AG20443 (cell line): ENCODE results near the gene AHNAK.

Source experiments
- DNase-seq: peaks from one replicate; pipeline ENCODE4 v3.0.0; 2012; ENCODE audit warnings: low spot score, mixed read lengths

Gene AHNAK

DNA sequence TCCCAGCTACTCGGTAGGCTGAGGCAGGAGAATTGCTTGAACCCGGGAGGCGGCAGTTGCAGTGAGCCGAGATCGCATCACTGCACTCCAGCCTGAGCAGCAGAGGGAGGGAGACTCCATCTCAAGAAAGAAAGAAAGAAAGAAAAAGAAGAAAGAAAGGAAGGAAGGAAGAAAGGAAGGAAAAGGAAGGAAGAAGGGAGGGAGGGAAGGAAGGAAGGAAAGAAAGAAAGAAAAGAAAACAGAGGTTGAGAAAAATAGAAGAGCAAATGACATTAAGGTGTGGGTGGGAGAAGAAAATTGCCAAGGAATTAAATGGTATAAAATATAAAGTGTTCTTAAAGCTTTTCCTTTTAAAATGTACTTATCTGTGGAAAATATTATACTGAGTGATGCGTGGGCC is 49.9 kb downstream of the AHNAK start:
- DNase-seq = no peak

DNA sequence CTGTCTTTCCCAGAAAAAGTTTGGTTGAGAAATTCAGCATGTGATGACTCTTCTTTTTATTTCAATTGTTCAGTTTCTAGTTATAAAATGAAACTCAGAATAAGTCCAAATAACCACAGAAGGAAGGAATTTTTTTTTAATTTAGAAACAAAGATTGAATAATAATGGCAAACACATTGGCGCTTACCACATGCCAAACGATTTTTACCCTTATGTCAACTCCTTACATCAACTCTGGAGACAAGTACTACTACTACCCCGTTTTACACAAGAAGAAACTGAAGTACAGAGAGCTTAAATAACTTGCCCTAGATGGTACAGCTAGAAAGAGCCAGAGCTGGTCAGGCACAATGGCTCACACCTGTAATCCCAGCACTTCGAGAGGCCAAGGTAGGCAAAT is 52.4 kb downstream of the AHNAK start:
- no peak for DNase-seq

- DNase-seq = no peak
These were observed 52.8 kb downstream of the AHNAK start for GRCh38 chr11:62493801-62494200.

DNA sequence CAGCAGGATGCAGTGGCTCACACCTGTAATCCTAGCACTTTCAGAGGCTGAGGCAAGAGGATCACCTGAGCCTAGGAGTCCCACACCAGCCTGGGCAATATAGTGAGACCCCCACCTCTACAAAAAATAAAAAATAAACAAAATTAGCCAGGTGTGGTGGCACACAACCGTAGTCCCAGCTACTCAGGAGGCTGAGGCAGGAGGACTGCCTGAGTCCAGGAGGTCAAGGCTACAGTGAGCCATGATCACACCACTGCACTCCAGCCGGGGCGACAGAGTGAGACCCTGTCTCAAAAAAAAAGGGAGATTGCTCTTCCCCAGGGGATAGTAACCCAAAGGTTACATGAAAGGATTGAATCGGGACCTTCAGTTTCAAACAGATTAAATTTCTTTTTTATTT is 54.0 kb downstream of the AHNAK start:
- DNase-seq = no peak

GRCh38 chr11:62491571-62492329 is 54.9 kb downstream of the AHNAK start:
- DNase-seq = no peak

GRCh38 chr11:62489204-62489603 is 57.4 kb downstream of the AHNAK start:
- peak; percentile 51 for DNase-seq

DNA sequence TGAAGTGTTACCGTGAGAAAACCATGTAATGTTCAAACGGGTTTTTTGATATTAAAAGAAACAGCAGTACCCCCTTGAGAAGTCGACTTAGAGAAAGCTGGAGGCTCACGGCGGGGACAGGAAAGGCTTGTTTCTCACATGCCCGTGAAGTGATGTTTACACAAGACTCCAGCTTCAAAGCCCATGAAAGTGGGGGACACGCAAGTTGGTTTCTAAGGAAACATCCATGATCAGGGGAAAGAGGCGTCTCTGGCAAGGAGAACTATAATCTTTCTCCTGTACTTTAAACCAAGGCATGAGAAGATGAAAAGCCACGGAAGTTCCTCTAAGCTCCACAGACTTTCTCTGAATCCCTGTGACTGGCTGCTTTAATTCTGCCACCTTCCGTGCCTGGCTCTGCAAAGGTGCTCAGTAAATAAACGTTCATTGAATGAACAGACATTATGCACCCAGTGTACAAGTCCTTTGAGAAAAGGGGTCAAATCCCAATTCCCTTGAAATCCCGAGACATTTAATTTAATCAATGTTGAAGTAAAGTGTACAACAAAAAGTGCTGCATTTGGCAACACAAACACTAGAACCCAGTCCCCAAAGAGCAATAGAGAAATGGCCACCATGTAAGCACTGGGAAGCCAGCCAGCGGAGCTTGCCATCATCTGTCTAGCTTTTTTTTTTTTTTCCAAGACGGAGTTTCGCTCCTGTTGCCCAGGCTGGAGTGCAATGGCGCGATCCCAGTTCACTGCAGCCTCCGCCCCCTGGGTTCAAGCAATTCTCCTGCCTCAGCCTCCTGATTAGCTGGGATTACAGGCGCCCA is 58.7 kb downstream of the AHNAK start:
- no peak for DNase-seq

- no peak for DNase-seq
These were observed 59.5 kb downstream of the AHNAK start for GRCh38 chr11:62487136-62487535.

- no peak for DNase-seq
These were observed 62.3 kb downstream of the AHNAK start for GRCh38 chr11:62484352-62484751.

GRCh38 chr11:62482753-62483152 is 63.9 kb downstream of the AHNAK start:
- no peak for DNase-seq

GRCh38 chr11:62479631-62480201 is 66.9 kb downstream of the AHNAK start:
- peak; percentile 50 for DNase-seq

DNA sequence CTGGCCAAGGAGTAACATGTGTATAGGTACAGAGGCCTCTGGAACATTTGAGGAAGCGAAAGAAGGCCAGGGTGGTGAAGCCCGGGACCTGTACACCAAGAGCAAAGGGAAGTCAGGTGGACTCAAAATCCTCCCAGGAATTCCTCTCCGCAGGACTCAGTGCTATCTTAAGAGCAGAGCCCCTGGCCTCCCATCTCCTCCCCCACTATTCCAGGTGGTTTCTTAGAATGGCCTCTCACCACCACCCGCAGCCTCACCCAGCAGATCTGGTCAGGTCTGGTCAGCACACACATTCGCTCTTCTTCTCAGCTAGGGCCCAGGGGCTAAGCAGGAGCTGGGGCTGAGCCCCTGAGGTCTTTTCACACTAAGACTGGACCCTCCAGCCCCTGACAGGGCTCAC is 68.7 kb downstream of the AHNAK start:
- DNase-seq = no peak

DNA sequence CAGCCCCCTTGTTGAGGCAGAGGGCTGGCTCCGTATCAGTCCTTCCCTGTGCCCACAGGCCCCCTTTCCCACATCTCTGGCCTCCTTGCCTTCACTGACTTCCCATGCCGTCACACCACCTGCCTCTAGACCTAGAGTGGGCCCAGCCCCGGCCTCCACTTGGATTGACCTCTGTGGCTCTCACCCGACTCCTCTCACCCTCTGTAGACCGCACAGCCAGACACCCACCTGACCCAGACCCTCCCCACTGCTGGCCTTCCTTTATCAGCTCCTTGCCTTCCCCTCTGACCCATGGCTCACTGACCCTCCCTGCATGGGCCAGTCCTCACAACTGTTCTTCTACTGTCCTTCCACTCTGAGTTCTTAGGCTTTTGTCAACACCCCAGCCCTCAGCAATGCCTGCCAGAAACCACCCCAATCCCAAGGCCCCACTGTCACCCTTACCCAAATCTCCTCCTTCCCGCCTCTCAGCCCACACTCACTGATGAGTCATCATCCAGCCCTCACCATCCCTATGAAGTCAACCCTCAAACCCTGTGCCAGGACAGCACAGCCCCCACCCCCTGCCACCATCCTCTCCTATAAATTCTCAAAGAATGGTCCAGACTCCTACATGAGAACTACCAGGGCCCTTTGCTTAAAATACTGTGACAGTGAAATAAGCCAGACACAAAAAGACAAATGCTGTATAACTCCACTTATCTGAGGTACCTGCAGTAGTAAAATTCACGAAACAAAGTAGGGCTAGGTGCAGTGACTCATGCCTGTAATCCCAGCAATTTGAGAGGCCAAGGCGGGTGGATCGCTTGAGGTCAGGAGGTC is 74.3 kb downstream of the AHNAK start:
- DNase-seq = peak; percentile 64

DNA sequence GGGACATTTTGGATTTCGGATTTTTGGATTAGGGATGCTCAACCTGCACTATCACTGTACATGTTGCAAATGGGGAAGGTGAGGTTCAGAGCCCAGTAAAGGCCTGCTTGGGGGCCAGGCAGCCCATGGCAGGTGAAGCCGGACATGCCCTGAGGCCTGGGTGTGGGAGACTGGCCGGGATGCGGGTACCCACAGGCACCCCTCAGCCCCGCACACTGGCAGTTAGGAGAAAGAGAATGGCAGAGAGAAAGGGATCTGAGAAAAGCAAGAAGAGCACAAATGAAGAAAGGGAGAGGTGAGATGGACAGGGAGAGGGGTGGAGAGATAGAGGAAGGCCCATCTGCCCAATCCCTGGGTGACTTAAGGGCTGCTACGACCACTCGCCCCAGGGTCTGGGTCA is 75.0 kb downstream of the AHNAK start:
- DNase-seq = no peak

DNA sequence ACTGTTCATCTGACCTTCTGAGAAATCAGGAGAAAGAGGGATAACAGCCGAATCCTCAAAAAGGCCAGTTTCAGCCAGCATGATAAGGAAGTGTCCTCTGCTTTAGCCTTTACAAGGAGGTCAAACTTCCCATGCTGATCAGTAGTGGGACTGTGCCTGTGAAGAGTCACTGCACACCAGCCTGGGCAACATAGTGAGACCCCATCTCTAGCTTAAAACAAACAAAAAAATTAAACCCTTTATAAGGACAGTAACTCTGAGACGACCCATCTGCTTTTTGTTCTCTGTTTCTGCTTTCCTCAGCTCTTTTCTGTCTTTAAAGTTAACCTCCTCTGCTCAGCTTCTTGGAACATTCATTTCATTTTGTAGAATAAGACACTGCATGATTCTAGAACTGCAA is 78.0 kb downstream of the AHNAK start:
- no peak for DNase-seq

- no peak for DNase-seq
These were observed 80.2 kb downstream of the AHNAK start for GRCh38 chr11:62466444-62466843.

DNA sequence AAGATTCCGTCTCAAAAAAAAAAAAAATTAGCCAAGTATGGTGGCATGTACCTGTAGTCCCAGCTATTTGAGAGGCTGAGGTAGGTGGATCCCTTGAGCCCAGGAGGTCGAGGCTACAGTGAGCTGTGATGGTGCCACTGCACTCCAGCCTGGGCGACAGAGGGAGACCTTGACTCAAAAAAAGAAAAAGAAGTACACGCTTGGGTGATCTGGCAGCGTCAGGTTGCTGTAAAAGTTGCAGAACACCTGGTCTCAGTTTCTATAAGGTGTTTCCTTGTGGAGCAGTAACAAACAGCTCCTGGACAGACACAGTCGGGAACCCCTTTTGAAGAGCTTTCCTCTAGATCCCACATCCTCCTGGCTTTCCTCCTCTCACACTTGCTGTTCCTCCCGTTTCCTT is 82.0 kb downstream of the AHNAK start:
- DNase-seq = no peak

DNA sequence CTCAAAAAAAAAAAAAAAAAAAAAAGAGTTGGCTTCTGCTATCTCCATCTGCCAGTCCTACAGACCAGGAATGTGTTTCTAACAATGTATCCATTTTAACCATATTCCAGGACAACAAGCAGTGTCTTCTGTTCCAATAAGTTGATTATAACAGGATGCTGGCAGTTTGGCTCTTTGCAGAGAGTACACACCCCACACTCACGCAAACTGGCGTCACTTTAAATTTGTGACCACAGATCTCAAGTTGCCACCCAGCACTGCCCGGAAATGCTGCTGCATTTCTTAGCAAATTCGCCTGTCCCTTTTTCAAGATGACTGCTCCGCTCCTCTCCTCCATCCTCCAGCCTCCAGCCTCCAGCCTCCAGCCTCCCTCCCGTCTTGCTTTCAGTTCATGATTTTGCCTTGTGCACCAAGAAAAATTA is 83.5 kb downstream of the AHNAK start:
- peak; percentile 67 for DNase-seq

- no peak for DNase-seq
These were observed 84.1 kb downstream of the AHNAK start for GRCh38 chr11:62462508-62462892.

DNA sequence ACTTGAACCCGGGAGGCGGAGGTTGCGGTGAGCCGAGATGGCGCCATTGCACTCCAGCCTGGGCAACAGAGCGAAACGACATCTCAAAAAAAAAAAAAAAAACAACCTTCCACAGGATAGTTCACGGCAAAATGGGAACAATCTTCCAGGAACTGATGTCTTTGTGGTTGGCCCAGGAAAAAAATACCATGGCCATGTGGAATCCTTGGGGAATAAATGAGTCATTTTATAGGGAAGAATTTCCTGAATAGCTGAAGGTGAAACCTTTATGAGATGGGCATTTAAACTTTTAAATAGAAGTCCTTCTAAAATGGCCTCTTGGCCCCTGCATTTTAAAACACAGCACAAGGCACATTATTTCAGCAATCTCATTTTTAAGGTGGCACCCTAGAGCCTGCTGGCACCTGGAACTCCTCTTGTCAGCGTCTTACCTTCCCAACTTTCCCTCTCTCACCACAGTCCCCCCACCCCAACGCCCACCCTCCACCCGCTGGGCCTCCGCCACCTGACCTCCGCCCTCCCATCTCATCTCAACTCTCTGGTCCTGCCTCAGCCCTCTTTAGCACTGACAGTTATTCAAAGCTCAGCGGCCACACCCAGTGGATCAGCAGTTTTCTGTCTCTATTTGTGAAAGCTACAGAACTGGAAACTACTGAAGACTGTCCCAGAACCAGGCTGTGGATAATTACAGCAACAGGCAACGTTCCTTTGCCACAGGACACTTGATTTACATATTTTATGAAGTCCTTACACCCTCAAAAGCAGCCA is 84.7 kb downstream of the AHNAK start:
- peak; percentile 51 for DNase-seq

DNA sequence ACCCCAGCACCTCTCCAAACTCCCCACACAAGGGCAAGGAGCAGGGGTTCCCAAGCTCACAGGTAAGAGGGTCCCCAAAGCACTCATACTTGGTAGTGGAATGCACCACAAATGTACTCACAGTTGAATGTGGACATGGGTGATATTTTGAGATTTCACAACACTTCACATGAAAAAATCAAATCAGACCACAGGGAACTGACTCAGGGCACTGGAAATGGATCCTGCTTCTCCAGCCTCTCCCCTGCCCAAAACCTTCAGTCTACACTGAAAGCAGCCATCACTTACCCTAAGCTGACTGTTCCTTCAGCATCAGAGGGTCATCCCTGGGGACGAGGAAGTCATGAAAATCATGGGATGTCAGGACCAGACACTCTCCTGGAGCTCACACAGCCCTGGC is 87.5 kb downstream of the AHNAK start:
- DNase-seq = peak; percentile 42
